ENCODE data around the gene KLK6. TPM values are rescaled to one million over a fixed set of nuclear protein-coding genes. Genes with fewer than 3 reads are reported as not detected.
A peak's percentile ranks its signal among the peaks of the same experiment; 100 is the strongest.

The KLK6 gene
- total and polyA plus RNA-seq, 2 experiments from 2014 or later, result not detected

GRCh38 chr19:50928831-50929230 lies 40.6 kb downstream of the KLK6 start:
- WGBS, 2 experiments (ENCODE audit: low coverage in 1 of 2, low lambda C conversion rate in 2 of 2, missing lambda C conversion rate in 2 of 2), result 10 to 21% methylated on average over 5 of the region's 5 CpGs
- Histone ChIP-seq H3K36me3 (ENCODE audit: low read depth) (no peaks in the 10 kb centered on the region), H2AFZ (no peak overlapping the region), H3F3A (ENCODE audit: insufficient read depth) (no peaks in the 10 kb centered on the region), H3K27me3 (replicated peaks; ENCODE audit: insufficient read depth) (peaks cover 29% of the 10 kb centered on the region), H3K27ac (no peak overlapping the region), H3K79me2 (ENCODE audit: insufficient read depth) (no peaks in the 10 kb centered on the region), H3K4me1 (ENCODE audit: insufficient read depth) (no peaks in the 10 kb centered on the region), H3K9me2 (ENCODE audit: insufficient read depth) (no peaks in the 10 kb centered on the region), H3K9me3 (ENCODE audit: low read depth) (no peaks in the 10 kb centered on the region), H3K9ac (no peak overlapping the region), H3K4me2 (ENCODE audit: unreplicated experiment) (no peak overlapping the region), H3K4me3 (no peak overlapping the region), H4K20me1 (ENCODE audit: insufficient read depth) (no peaks in the 10 kb centered on the region)
- TF ChIP-seq EZH2phosphoT487 (IDR thresholded peaks at IDR 0.05; ENCODE audit: insufficient read depth, low read depth), result no peak
- no peak for TF ChIP-seq EZH2 (IDR thresholded peaks at IDR 0.05; ENCODE audit: insufficient read depth, poor library complexity, severe bottlenecking)
- in situ Hi-C loops (cut with MboI), result no loop called here
- DNase-seq, result no peak

GRCh38 chr19:50926144-50926543 lies 43.2 kb downstream of the KLK6 start:
- Histone ChIP-seq H3K27me3 (replicated peaks; ENCODE audit: insufficient read depth) (peaks cover 29% of the 10 kb centered on the region), H3F3A (ENCODE audit: insufficient read depth) (no peaks in the 10 kb centered on the region), H4K20me1 (ENCODE audit: insufficient read depth) (no peaks in the 10 kb centered on the region), H3K36me3 (ENCODE audit: low read depth) (no peaks in the 10 kb centered on the region), H2AFZ (no peak overlapping the region), H3K4me2 (ENCODE audit: unreplicated experiment) (no peak overlapping the region), H3K27ac (no peak overlapping the region), H3K9me2 (ENCODE audit: insufficient read depth) (no peaks in the 10 kb centered on the region), H3K79me2 (ENCODE audit: insufficient read depth) (no peaks in the 10 kb centered on the region), H3K4me3 (no peak overlapping the region), H3K9ac (no peak overlapping the region), H3K4me1 (ENCODE audit: insufficient read depth) (no peaks in the 10 kb centered on the region), H3K9me3 (ENCODE audit: low read depth) (no peaks in the 10 kb centered on the region)
- in situ Hi-C loops (cut with MboI), result no loop called here
- TF ChIP-seq EZH2phosphoT487 (IDR thresholded peaks at IDR 0.05; ENCODE audit: insufficient read depth, low read depth), result no peak
- no peak for TF ChIP-seq EZH2 (IDR thresholded peaks at IDR 0.05; ENCODE audit: insufficient read depth, poor library complexity, severe bottlenecking)
- DNase-seq, result no peak
- WGBS, 2 experiments (ENCODE audit: low coverage in 1 of 2, low lambda C conversion rate in 2 of 2, missing lambda C conversion rate in 2 of 2), result 71 to 74% methylated on average over 11 of the region's 11 CpGs

DNA sequence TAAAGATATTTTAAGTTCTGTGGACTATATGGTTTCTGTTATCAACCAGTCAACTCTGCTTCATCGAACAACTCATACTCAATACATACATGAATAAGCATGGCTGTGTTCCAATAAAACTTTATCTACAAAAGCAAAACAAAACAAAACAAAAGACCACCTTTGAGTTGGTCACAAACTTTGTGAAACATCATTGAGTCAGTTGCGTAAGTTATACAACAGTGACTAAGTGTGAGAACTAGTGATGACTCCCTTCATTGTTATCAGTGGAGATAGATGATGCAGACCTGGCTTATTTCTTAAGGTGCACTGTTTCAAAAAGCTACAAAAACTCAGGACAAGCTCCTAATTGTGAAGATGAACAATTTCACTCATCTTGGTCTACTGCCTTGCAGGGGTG lies 43.7 kb downstream of the KLK6 start:
- TF ChIP-seq EZH2 (IDR thresholded peaks at IDR 0.05; ENCODE audit: insufficient read depth, poor library complexity, severe bottlenecking) (no peak), EZH2phosphoT487 (IDR thresholded peaks at IDR 0.05; ENCODE audit: insufficient read depth, low read depth) (no peak)
- DNase-seq, result peak; percentile 48
- no peaks in the 10 kb centered on the region for H4K20me1 ChIP-seq (ENCODE audit: insufficient read depth)
- H3K9ac ChIP-seq, result no peak overlapping the region
- H3K9me2 ChIP-seq (ENCODE audit: insufficient read depth), result no peaks in the 10 kb centered on the region
- H3K27ac ChIP-seq, result no peak overlapping the region
- peaks cover 29% of the 10 kb centered on the region for H3K27me3 ChIP-seq (replicated peaks; ENCODE audit: insufficient read depth)
- H3K4me2 ChIP-seq (ENCODE audit: unreplicated experiment), result no peak overlapping the region
- H2AFZ ChIP-seq, result no peak overlapping the region
- 55 to 57% methylated on average over 2 of the region's 2 CpGs for WGBS, 2 experiments (ENCODE audit: low coverage in 1 of 2, low lambda C conversion rate in 2 of 2, missing lambda C conversion rate in 2 of 2)
- no peaks in the 10 kb centered on the region for H3K4me1 ChIP-seq (ENCODE audit: insufficient read depth)
- H3K36me3 ChIP-seq (ENCODE audit: low read depth), result no peaks in the 10 kb centered on the region
- no peaks in the 10 kb centered on the region for H3F3A ChIP-seq (ENCODE audit: insufficient read depth)
- no peaks in the 10 kb centered on the region for H3K79me2 ChIP-seq (ENCODE audit: insufficient read depth)
- no peak overlapping the region for H3K4me3 ChIP-seq
- in situ Hi-C loops (cut with MboI), result no loop called here
- no peaks in the 10 kb centered on the region for H3K9me3 ChIP-seq (ENCODE audit: low read depth)

GRCh38 chr19:50924586-50924985 lies 44.8 kb downstream of the KLK6 start:
- no peaks in the 10 kb centered on the region for H4K20me1 ChIP-seq (ENCODE audit: insufficient read depth)
- H3K27ac ChIP-seq, result no peak overlapping the region
- H3K36me3 ChIP-seq (ENCODE audit: low read depth), result no peaks in the 10 kb centered on the region
- no peaks in the 10 kb centered on the region for H3K9me2 ChIP-seq (ENCODE audit: insufficient read depth)
- no peaks in the 10 kb centered on the region for H3K4me1 ChIP-seq (ENCODE audit: insufficient read depth)
- H3K79me2 ChIP-seq (ENCODE audit: insufficient read depth), result no peaks in the 10 kb centered on the region
- peaks cover 35% of the 10 kb centered on the region for H3K27me3 ChIP-seq (replicated peaks; ENCODE audit: insufficient read depth)
- H3K9me3 ChIP-seq (ENCODE audit: low read depth), result no peaks in the 10 kb centered on the region
- H3K9ac ChIP-seq, result no peak overlapping the region
- H3K4me3 ChIP-seq, result no peak overlapping the region
- DNase-seq, result no peak
- TF ChIP-seq EZH2 (IDR thresholded peaks at IDR 0.05; ENCODE audit: insufficient read depth, poor library complexity, severe bottlenecking) (no peak), EZH2phosphoT487 (IDR thresholded peaks at IDR 0.05; ENCODE audit: insufficient read depth, low read depth) (no peak)
- WGBS, 2 experiments (ENCODE audit: low coverage in 1 of 2, low lambda C conversion rate in 2 of 2, missing lambda C conversion rate in 2 of 2), result 1 to 2% methylated on average over 6 of the region's 6 CpGs
- no peak overlapping the region for H3K4me2 ChIP-seq (ENCODE audit: unreplicated experiment)
- in situ Hi-C loops (cut with MboI), result loop anchor here (25.0 kb wide), 1 partner anchor 562 kb away; the partner anchor contains the start of gene NAPSA
- H2AFZ ChIP-seq, result no peak overlapping the region
- no peaks in the 10 kb centered on the region for H3F3A ChIP-seq (ENCODE audit: insufficient read depth)
